ENCODE measurements around the gene KIF12. TPM values are rescaled to one million over a fixed set of nuclear protein-coding genes. Genes with fewer than 3 reads are reported as not detected.

KIF12 gene
- total and polyA plus RNA-seq, 2 of the 13 experiments (the other 11 are each of a cell fraction or from before 2014, with no cell fraction given): 1.8 to 12.5 TPM

GRCh38 chr9:114076237-114077161 is 22.6 kb downstream of the KIF12 start (continued):
- no peak for TF ChIP-seq ZXDC (CRISPR knock-in tag; IDR thresholded peaks at IDR 0.05)
- TF ChIP-seq AKNA (CRISPR knock-in tag; IDR thresholded peaks at IDR 0.05; ENCODE audit: borderline replicate concordance): no peak
- no peak for TF ChIP-seq ZSCAN29 (CRISPR knock-in tag; conservative IDR thresholded peaks at IDR 0.05)
- peak; percentile 26; the same call in 1 of the 2 replicates for TF ChIP-seq GATAD2A (CRISPR knock-in tag; IDR thresholded peaks at IDR 0.05)
- TF ChIP-seq ZNF709 (CRISPR knock-in tag; IDR thresholded peaks at IDR 0.05): no peak
- TF ChIP-seq JUND (CRISPR knock-in tag; IDR thresholded peaks at IDR 0.05): peak; percentile 36; the same call in 1 of the 2 replicates
- TF ChIP-seq ZNF674 (CRISPR knock-in tag; IDR thresholded peaks at IDR 0.05; ENCODE audit: low read depth): no peak
- no peak for TF ChIP-seq ZNF326 (CRISPR knock-in tag; IDR thresholded peaks at IDR 0.05; ENCODE audit: borderline replicate concordance)
- 0 out of 2 replicates have a peak, but pooled peaks have one; percentile 26 for TF ChIP-seq FOXO1 (CRISPR knock-in tag; IDR thresholded peaks at IDR 0.05)
- TF ChIP-seq SNAI1 (CRISPR knock-in tag; IDR thresholded peaks at IDR 0.05; ENCODE audit: borderline replicate concordance): no peak
- no peak for TF ChIP-seq GABPA (IDR thresholded peaks at IDR 0.05; ENCODE audit: low read depth, low read length)
- TF ChIP-seq GABPA (CRISPR knock-in tag; IDR thresholded peaks at IDR 0.05; ENCODE audit: low read depth): no peak
- TF ChIP-seq ZNF414 (CRISPR knock-in tag; IDR thresholded peaks at IDR 0.05): 0 out of 2 replicates have a peak, but pooled peaks have one; percentile 38
- no peak for TF ChIP-seq ZNF589 (CRISPR knock-in tag; conservative IDR thresholded peaks at IDR 0.05)
- TF ChIP-seq MATR3 (CRISPR knock-in tag; IDR thresholded peaks at IDR 0.05): no peak
- no peak for TF ChIP-seq GATA4 (IDR thresholded peaks at IDR 0.05; ENCODE audit: borderline replicate concordance, low read depth)
- TF ChIP-seq MXI1 (IDR thresholded peaks at IDR 0.05; ENCODE audit: borderline replicate concordance, low read depth, low read length): peak; percentile 56; the same call in 1 of the 3 replicates
- no peak; the same call in 1 of the 2 replicates for TF ChIP-seq ZNF331 (CRISPR knock-in tag; IDR thresholded peaks at IDR 0.05)
- no peak for TF ChIP-seq ZNF468 (CRISPR knock-in tag; IDR thresholded peaks at IDR 0.05)
- no peak for TF ChIP-seq MIER2 (CRISPR knock-in tag; IDR thresholded peaks at IDR 0.05)
- TF ChIP-seq ZNF784 (CRISPR knock-in tag; IDR thresholded peaks at IDR 0.05; ENCODE audit: borderline replicate concordance): no peak
